ENCODE data around the gene KLF15.

KLF15 gene

DNA sequence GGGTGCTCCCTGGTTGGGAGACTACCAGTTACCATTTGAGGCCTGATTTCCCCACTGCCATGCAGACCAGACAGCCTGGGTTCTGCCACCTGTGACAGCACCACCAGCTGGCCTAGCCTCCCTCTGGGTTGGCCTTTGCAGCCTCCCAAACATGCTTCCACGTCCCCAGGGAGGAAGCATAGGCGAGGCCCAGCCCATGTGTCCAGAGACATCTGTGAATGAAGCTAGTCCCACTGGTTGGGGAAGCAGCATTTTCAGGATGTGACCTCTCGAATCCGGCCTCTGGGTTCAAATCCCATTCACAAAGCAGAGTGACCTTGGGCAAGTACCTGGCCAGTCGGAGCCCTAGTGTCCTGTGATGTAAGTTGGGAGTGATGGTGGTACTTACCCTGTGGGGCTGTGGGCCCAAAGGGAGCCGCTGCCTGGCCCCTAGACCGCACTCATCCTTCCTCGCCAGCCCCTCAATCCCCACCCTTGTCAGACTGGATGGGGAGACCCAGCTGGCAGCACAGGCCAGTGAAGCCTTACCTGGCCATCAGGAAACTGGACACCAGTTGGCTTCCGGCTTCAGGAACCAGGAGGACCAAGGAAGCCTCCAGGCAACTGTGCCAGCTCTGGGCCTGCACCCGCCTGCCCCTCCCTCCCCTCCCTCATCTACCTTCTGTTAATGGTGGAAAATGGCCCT lies 6.0 kb downstream of the KLF15 start:
- no peak for DNase-seq (ENCODE audit: low read depth)
- TF ChIP-seq, protein P1, sequence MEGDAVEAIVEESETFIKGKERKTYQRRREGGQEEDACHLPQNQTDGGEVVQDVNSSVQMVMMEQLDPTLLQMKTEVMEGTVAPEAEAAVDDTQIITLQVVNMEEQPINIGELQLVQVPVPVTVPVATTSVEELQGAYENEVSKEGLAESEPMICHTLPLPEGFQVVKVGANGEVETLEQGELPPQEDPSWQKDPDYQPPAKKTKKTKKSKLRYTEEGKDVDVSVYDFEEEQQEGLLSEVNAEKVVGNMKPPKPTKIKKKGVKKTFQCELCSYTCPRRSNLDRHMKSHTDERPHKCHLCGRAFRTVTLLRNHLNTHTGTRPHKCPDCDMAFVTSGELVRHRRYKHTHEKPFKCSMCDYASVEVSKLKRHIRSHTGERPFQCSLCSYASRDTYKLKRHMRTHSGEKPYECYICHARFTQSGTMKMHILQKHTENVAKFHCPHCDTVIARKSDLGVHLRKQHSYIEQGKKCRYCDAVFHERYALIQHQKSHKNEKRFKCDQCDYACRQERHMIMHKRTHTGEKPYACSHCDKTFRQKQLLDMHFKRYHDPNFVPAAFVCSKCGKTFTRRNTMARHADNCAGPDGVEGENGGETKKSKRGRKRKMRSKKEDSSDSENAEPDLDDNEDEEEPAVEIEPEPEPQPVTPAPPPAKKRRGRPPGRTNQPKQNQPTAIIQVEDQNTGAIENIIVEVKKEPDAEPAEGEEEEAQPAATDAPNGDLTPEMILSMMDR (IDR thresholded peaks at IDR 0.05; ENCODE audit: insufficient read depth, low read depth, low read length, missing control alignments), result no peak
- H3K4me3 ChIP-seq (ENCODE audit: low read length), result no peak overlapping the region

DNA sequence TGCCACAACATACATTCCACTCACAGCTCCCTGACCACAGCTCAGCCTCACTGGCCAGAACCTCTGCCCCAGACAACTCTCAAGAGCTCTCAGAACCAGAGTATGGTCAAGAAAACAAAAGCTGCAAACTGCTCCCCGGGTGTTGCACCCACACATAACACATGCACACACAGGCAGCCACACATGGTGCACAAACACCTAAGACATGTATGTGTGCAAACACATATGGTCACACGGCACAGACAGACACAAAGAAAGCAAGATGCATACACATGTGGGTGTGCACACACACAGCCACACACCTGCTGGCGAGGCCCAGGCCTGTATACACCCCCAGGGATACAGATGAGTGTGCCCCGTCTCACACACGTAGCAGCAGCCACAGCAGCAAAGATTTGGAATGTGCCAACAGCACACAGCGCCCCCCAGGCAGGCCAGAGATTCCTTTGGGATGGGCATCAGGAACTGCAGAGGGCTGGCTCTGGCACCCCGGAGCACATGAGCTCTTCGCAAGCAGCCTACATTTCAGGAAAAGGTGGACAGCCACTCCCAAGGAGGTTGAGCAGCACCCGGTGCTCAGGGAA lies 6.6 kb downstream of the KLF15 start:
- TF ChIP-seq, protein P1 (IDR thresholded peaks at IDR 0.05; ENCODE audit: insufficient read depth, low read depth, low read length, missing control alignments), result no peak
- no peak overlapping the region for H3K4me3 ChIP-seq (ENCODE audit: low read length)

DNA sequence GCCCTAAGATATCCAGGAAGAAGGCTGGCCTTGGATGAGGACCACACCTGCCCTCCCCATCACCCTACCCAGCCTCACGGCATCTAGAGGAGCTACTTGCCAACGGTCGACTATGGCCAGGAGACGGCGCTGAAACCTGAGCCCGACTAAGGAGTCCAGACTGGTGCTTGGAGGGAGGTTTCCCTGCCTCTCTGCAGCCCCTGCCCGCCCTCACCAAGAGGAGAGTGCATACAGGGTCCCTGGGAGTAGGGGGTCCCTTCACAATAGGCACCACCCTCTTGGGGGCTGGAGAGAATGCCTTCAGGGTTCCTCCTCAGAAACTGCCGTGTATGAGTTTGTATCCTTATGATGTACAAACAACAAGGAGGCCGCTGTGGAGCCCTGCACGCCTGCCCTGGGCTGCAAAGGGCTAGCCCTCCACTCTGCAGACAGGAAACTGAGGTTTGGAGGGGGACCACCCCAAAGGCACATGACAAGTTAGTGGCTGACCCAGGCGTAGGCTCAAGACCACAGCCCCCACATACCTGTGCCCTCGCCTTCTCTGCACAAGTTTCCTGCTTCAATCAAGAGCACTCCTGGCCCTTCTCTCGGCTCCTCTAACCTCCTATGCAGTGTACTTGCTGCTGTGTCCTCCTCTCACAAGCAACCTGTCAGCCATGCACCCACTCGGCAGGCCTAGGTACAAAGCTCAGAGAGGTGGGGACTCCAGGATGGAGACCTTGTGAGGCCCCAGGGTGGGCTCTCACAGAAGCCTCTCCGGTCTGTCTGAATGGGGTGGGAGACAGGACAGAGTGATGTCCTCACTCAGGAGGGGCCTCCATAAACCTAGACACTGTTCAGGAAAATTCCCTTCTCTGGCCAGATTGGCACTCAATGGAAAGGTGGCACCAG lies 7.4 kb downstream of the KLF15 start:
- TF ChIP-seq, protein P1 (IDR thresholded peaks at IDR 0.05; ENCODE audit: insufficient read depth, low read depth, low read length, missing control alignments), result no peak
- no peak for DNase-seq (ENCODE audit: low read depth)
- H3K4me3 ChIP-seq (ENCODE audit: low read length), result no peak overlapping the region

More for the DNA sequence above, 6.6 kb downstream of the KLF15 start:
- DNase-seq (ENCODE audit: low read depth), result no peak

DNA sequence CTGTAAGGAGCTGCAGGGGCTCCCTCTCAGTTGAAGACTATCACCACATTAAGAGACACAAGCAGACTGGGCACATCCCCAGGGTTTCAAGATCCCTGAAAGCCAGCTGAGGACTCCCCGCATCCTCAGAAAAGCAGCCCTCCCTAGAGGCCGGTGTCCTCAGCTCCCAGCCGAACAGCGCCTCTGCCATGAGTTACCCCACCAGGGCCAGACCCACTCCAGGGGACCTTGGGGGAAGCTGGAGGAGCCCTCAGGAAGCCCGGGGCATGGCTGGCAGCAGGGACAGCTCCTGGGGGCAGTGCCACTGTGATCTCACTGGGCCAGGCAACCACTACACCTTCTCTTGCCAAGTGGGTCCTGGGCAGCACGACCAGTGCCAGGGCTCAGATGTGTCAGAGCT lies 8.1 kb downstream of the KLF15 start:
- TF ChIP-seq, protein P1 (IDR thresholded peaks at IDR 0.05; ENCODE audit: insufficient read depth, low read depth, low read length, missing control alignments), result no peak
- H3K4me3 ChIP-seq (ENCODE audit: low read length), result no peak overlapping the region
- no peak for DNase-seq (ENCODE audit: low read depth)

DNA sequence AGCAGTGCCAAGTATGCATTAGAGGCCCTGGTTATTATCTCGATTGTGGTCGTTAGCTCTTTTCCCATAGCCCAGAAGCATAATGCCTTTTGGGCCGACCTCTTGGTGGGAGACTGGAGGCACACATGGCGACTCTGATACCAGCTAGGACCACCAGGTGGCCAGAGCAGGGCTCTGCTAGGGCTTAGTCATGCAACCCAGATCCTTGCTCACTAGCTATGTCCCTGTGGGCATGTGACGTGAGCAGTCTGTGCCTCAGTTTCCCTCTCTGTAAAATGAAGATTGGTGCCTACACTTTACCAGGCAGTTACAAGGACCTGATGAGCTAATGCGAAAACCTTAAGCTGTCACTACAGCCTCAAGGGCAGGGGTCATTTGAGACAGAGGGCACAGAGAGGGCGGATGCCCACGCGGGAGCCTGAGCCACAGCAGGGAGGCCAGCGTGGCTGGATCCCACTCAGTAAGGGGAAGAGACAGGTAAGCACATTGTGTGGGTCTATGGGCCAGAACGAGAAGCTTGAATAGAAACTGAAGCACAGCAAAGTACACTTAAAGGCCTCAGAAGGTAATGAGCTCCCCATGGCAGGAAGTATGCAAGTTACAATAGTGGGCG lies 8.8 kb downstream of the KLF15 start:
- H3K4me3 ChIP-seq (ENCODE audit: low read length), result no peak overlapping the region
- TF ChIP-seq, protein P1 (IDR thresholded peaks at IDR 0.05; ENCODE audit: insufficient read depth, low read depth, low read length, missing control alignments), result peak; percentile 7
- no peak for DNase-seq (ENCODE audit: low read depth)

DNA sequence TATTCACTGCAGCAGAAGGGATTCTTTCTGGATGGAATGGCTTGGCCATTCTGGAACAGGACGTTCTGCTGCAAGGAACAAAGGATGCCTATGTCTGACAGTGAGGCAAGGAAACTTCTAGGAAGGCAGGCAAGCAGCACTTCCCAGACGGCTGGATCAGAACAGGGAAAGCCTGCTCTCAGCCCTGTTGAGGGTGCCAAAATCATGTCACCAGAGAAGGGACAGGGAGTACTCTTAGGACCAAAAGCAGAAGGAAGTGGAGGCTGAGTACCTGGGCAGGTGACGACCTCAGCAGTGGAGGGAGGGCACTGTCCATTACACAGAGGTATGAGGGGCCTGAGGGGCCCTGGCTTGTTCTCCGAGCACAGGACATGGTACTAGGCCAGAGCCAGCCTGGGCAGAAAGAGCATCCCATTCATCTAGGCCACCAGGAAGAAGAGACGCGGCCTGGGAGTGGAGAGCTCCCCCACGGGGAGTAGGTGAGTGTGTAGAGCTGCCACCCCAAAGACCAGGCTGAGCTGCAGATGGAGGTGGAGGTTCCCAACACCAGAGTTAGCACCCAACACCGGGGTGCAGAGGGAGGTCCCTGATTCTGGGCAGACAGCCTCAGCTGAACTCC lies 9.6 kb downstream of the KLF15 start:
- no peak for DNase-seq (ENCODE audit: low read depth)
- H3K4me3 ChIP-seq (ENCODE audit: low read length), result no peak overlapping the region
- TF ChIP-seq, protein P1 (IDR thresholded peaks at IDR 0.05; ENCODE audit: insufficient read depth, low read depth, low read length, missing control alignments), result no peak

All from epithelial cell of esophagus (primary cell).